A549 (cell line): ENCODE measurements around the gene APBB2. TPM values are rescaled to one million over a fixed set of nuclear protein-coding genes. Genes with fewer than 3 reads are reported as not detected.

Source experiments
- ATAC-seq, 2 experiments: fragments of 200-7000 bp in 1 of 2; fragments of >200 bp in 1 of 2; cut with Nextera tagmentation in 1 of 2; cut with Tn5 transposase in 1 of 2; 3 replicates each; pipeline versions ENCODE4 v1.8.0 to v1.9.1; 2018 to 2020; ENCODE audit warnings: mild to moderate bottlenecking in 1 of 2, moderate library complexity in 1 of 2
- CTCF ChIA-PET: fragments of 300-600 bp; sonication (Branson Sonifier 250); formaldehyde crosslinking; extraction: SDS; loops from one replicate; lab custom pipeline; 2021; ENCODE audit warnings: antibody characterized with exemption, inconsistent platforms; lab: Yijun Ruan, JAX
- POLR2A ChIA-PET: fragments of 350-600 bp; formaldehyde crosslinking; extraction: SDS; loops from one replicate; lab custom pipeline; 2021; ENCODE audit warnings: antibody characterized with exemption, inconsistent platforms; lab: Yijun Ruan, JAX
- DNase-seq, 2 experiments: peaks; one replicate each; pipeline versions ENCODE4 v3.0.0 to v3.0.0-alpha.2; 2011 to 2016; ENCODE audit warnings: low read depth in 1 of 2, low spot score in 1 of 2
- FAIRE-seq: peaks from 2 replicates; lab custom pipeline; 2011; peaks lifted over from hg19 to GRCh38; lab: Jason Lieb, UNC
- H3K27ac ChIP-seq, 2 experiments: fragments of >200 bp; sonication (Bioruptor Twin); formaldehyde crosslinking; 3 replicates each; pipeline ENCODE4 v1.5.1; 2016 to 2017
- H3K4me1 ChIP-seq: fragments of >200 bp; sonication (Bioruptor Twin); formaldehyde crosslinking; 3 replicates; pipeline ENCODE4 v1.6.1; 2016
- H3K4me2 ChIP-seq: fragments of >200 bp; sonication (Bioruptor Twin); formaldehyde crosslinking; 3 replicates; pipeline ENCODE4 v1.6.1; 2016
- H3K4me3 ChIP-seq: fragments of >200 bp; sonication (Bioruptor Twin); formaldehyde crosslinking; 3 replicates; pipeline ENCODE4 v1.5.1; 2016
- H3K9me3 ChIP-seq: fragments of >200 bp; sonication (Bioruptor Twin); formaldehyde crosslinking; 3 replicates; pipeline ENCODE4 v1.6.1; 2016
- ATOH8 ChIP-seq: fragments of 250-450 bp; sonication (Bioruptor Pico); IDR thresholded peaks from 2 replicates; pipeline ENCODE4 v1.5.0; 2020; ENCODE audit warnings: low read depth, mild to moderate bottlenecking, moderate library complexity
- BCL3 ChIP-seq: fragments of >200 bp; sonication (Bioruptor Twin); formaldehyde crosslinking; IDR thresholded peaks from 3 replicates; pipeline ENCODE4 v1.6.1; 2016
- CBX8 ChIP-seq: fragments of 200-600 bp; sonication (generic); IDR thresholded peaks from 2 replicates; pipeline ENCODE4 v1.6.1; 2016
- E2F6 ChIP-seq: IDR thresholded peaks from 2 replicates; pipeline ENCODE4 v1.6.1; 2012; ENCODE audit warnings: low read depth, borderline replicate concordance
- EHMT2 ChIP-seq: fragments of 200-600 bp; sonication (generic); IDR thresholded peaks from 2 replicates; pipeline ENCODE4 v1.6.1; 2016; ENCODE audit warnings: antibody characterized with exemption, low read depth, mild to moderate bottlenecking, moderate library complexity
- EP300 ChIP-seq, 2 experiments: fragments of >200 bp; sonication (Bioruptor Twin); formaldehyde crosslinking; IDR thresholded peaks; 2 replicates in 1 of 2; 3 replicates in 1 of 2; pipeline ENCODE4 v1.6.1; 2016 to 2017
- FOSB ChIP-seq: fragments of 250-450 bp; sonication (Bioruptor Pico); IDR thresholded peaks from 2 replicates; pipeline ENCODE4 v1.5.0; 2020; ENCODE audit warnings: mild to moderate bottlenecking, moderate library complexity
- FOXS1 ChIP-seq: fragments of 250-450 bp; sonication (Bioruptor Pico); IDR thresholded peaks from 2 replicates; pipeline ENCODE4 v1.5.0; 2020; ENCODE audit warnings: mild to moderate bottlenecking, moderate library complexity
- HES2 ChIP-seq: fragments of >200 bp; sonication (Bioruptor Twin); formaldehyde crosslinking; IDR thresholded peaks from 2 replicates; pipeline ENCODE4 v1.6.1; 2016
- HEYL ChIP-seq: fragments of 250-450 bp; sonication (Bioruptor Pico); IDR thresholded peaks from 2 replicates; pipeline ENCODE4 v1.8.0; 2021; ENCODE audit warnings: mild to moderate bottlenecking, moderate library complexity
- HOXA7 ChIP-seq: fragments of 250-450 bp; sonication (Bioruptor Pico); IDR thresholded peaks from 2 replicates; pipeline ENCODE4 v1.5.0; 2020; ENCODE audit warnings: mild to moderate bottlenecking, moderate library complexity
- KDM5A ChIP-seq: fragments of 200-600 bp; sonication (generic); IDR thresholded peaks from 2 replicates; pipeline ENCODE4 v1.6.1; 2016; ENCODE audit warnings: antibody characterized with exemption, mild to moderate bottlenecking
- NFE2L2 ChIP-seq: fragments of 150-350 bp; conservative IDR thresholded peaks from 2 replicates; pipeline ENCODE4 v1.6.1; 2014; ENCODE audit warnings: low read length
- NR3C1 ChIP-seq: fragments of >200 bp; sonication (Bioruptor Twin); formaldehyde crosslinking; IDR thresholded peaks from 3 replicates; pipeline ENCODE4 v1.6.1; 2017
- PHF8 ChIP-seq: fragments of 200-600 bp; sonication (generic); IDR thresholded peaks from 2 replicates; pipeline ENCODE4 v1.6.1; 2016; ENCODE audit warnings: low read depth, mild to moderate bottlenecking, antibody characterized with exemption, moderate library complexity, borderline replicate concordance
- RAD21 ChIP-seq, 2 experiments: fragments of >200 bp in 1 of 2; sonication (Bioruptor Twin) in 1 of 2; formaldehyde crosslinking in 1 of 2; IDR thresholded peaks in 1 of 2; conservative IDR thresholded peaks in 1 of 2; 2 replicates in 1 of 2; 3 replicates in 1 of 2; pipeline ENCODE4 v1.6.1; 2012 to 2018; ENCODE audit warnings: inconsistent platforms in 1 of 2
- RCOR1 ChIP-seq: fragments of 150-350 bp; IDR thresholded peaks from 2 replicates; pipeline ENCODE4 v1.6.1; 2014; ENCODE audit warnings: antibody characterized with exemption, low read length, low read depth
- RNF2 ChIP-seq: fragments of 200-600 bp; sonication (generic); IDR thresholded peaks from 2 replicates; pipeline ENCODE4 v1.6.1; 2016; ENCODE audit warnings: low read depth, mild to moderate bottlenecking, antibody characterized with exemption, moderate library complexity, borderline replicate concordance
- TP53 ChIP-seq: fragments of 250-450 bp; sonication (Bioruptor Pico); IDR thresholded peaks from 2 replicates; pipeline ENCODE4 v1.5.0; 2021; ENCODE audit warnings: mild to moderate bottlenecking, moderate library complexity
- ZNF302 ChIP-seq: fragments of 250-450 bp; sonication (Bioruptor Pico); IDR thresholded peaks from 2 replicates; pipeline ENCODE4 v1.9.0; 2021; ENCODE audit warnings: inconsistent platforms, mild to moderate bottlenecking, moderate library complexity
- WGBS: methylation state at CpG from one replicate; pipeline ENCODE4 v1.1.6; 2017; ENCODE audit errors: missing lambda C conversion rate; 5-methylcytosine and 5-hydroxymethylcytosine counted together
- polyA plus RNA-seq, 4 experiments: library from polyadenylated mRNA; depleted of rRNA in 3 of 4; stranded (reverse); fragments of >200 nt; fragmentation: RNase III in 1 of 4; extraction: RNeasy Plus Mini Kit Qiagen cat#74134 plus additional on column Dnase treatment in 1 of 4; gene quantifications; 2 replicates in 3 of 4; 3 replicates in 1 of 4; pipeline ENCODE4 v1.2.3, GENCODE V29; 2011 to 2017
- TF ChIP-seq, protein P1 (sequence below): fragments of 450-650 bp; IDR thresholded peaks from 2 replicates; pipeline ENCODE4 v1.6.1; 2014; ENCODE audit warnings: antibody characterized with exemption
- TF ChIP-seq, protein P2 (sequence below): fragments of 150-350 bp; IDR thresholded peaks from 2 replicates; pipeline ENCODE4 v1.6.1; 2014; ENCODE audit warnings: low read depth, mild to moderate bottlenecking, low read length

Gene APBB2
- polyA plus RNA-seq, 2 of the 4 experiments (the other 2 are of a cell fraction), result 8.3 to 31.9 TPM

GRCh38 chr4:40952672-40953071 lies 261.7 kb downstream of the APBB2 start (continued):
- TF ChIP-seq E2F6, result no peak
- TF ChIP-seq PHF8, result no peak

- Histone ChIP-seq H3K4me1 (no peaks in the 10 kb centered on the region), H3K9me3 (no peaks in the 10 kb centered on the region), H3K4me3 (no peak overlapping the region), H3K27ac (no peak overlapping the region), H3K4me2 (no peak overlapping the region)
- TF ChIP-seq HEYL (no peak), HES2 (no peak), ZNF302 (CRISPR knock-in tag) (no peak), FOSB (CRISPR knock-in tag) (no peak), RNF2 (no peak), ATOH8 (CRISPR knock-in tag) (no peak), RCOR1 (no peak), NR3C1 (no peak), RAD21 (conservative IDR thresholded peaks at IDR 0.05 in 1 of 2, IDR thresholded peaks at IDR 0.05 in 1 of 2) (no peak), EHMT2 (no peak), KDM5A (no peak), FOXS1 (CRISPR knock-in tag) (no peak), E2F6 (no peak), CBX8 (no peak), BCL3 (no peak)
- TF ChIP-seq, protein P1, sequence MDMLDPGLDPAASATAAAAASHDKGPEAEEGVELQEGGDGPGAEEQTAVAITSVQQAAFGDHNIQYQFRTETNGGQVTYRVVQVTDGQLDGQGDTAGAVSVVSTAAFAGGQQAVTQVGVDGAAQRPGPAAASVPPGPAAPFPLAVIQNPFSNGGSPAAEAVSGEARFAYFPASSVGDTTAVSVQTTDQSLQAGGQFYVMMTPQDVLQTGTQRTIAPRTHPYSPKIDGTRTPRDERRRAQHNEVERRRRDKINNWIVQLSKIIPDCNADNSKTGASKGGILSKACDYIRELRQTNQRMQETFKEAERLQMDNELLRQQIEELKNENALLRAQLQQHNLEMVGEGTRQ, result no peak
- CTCF ChIA-PET, result interaction anchor here (0.7 kb wide), 1 partner anchor 16 kb away, joined by 3 read pairs; no protein-coding TSS in a partner anchor
- 91% methylated on average over 4 of the region's 4 CpGs for WGBS
- no peak for DNase-seq
- no peak for FAIRE-seq
- POLR2A ChIA-PET, result no interaction called here
- ATAC-seq, result no peak
Measured at GRCh38 chr4:40952217-40952616, 262.1 kb downstream of the APBB2 start.

GRCh38 chr4:40951026-40951425 lies 263.3 kb downstream of the APBB2 start:
- TF ChIP-seq KDM5A (no peak), EP300 (IDR thresholded peaks at IDR 0.05) (no peak), TP53 (no peak), FOSB (CRISPR knock-in tag) (no peak), RCOR1 (no peak), NFE2L2 (no peak), HOXA7 (no peak)
- TF ChIP-seq, protein P2, sequence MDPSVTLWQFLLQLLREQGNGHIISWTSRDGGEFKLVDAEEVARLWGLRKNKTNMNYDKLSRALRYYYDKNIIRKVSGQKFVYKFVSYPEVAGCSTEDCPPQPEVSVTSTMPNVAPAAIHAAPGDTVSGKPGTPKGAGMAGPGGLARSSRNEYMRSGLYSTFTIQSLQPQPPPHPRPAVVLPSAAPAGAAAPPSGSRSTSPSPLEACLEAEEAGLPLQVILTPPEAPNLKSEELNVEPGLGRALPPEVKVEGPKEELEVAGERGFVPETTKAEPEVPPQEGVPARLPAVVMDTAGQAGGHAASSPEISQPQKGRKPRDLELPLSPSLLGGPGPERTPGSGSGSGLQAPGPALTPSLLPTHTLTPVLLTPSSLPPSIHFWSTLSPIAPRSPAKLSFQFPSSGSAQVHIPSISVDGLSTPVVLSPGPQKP, result no peak
- TF ChIP-seq, all 56 proteins: peak for 0
- 93% methylated on average over 5 of the region's 5 CpGs for WGBS
- Histone ChIP-seq H3K9me3 (no peaks in the 10 kb centered on the region), H3K4me3 (no peak overlapping the region), H3K4me2 (no peak overlapping the region), H3K4me1 (no peaks in the 10 kb centered on the region), H3K27ac (no peak overlapping the region)
- ATAC-seq (no peak), FAIRE-seq (no peak), DNase-seq (no peak)
- CTCF ChIA-PET, result interaction anchor here (0.6 kb wide), 2 partner anchors 32 to 34 kb away, joined by 3 read pairs; no protein-coding TSS in a partner anchor
- POLR2A ChIA-PET, result no interaction called here
